ENCODE data around the gene SLC17A3. TPM values are rescaled to one million over a fixed set of nuclear protein-coding genes. Genes with fewer than 3 reads are reported as not detected.

SLC17A3 gene
- total RNA-seq, 1 experiment from 2014 or later, result not detected

GRCh38 chr6:25918083-25918683, 44.1 kb upstream of the SLC17A3 start:
- H3K9me2 ChIP-seq (ENCODE audit: insufficient read depth), result no peaks in the 10 kb centered on the region
- DNase-seq (ENCODE audit: low read depth, low spot score) (no peak), ATAC-seq (no peak)
- H3K79me2 ChIP-seq (ENCODE audit: insufficient read depth, low read length), result no peaks in the 10 kb centered on the region
- H4K20me1 ChIP-seq (ENCODE audit: insufficient read depth), result no peaks in the 10 kb centered on the region
- no peaks in the 10 kb centered on the region for H3K4me1 ChIP-seq (ENCODE audit: control insufficient read depth in 1 of 2, insufficient read depth in 2 of 2, low read length in 2 of 2)
- H3K9me3 ChIP-seq (ENCODE audit: control insufficient read depth in 1 of 2, insufficient read depth in 1 of 2, low read depth in 1 of 2, low read length in 2 of 2), result no peaks in the 10 kb centered on the region
- ChIA-PET POLR2A (no interaction called here), RAD21 (ENCODE audit: low non-redundant PET in 1 of 2, low total read pairs in 2 of 2, uncharacterized antibody in 2 of 2, unreplicated experiment in 2 of 2) (no interaction called here), CTCF (no interaction called here)
- no TSS peak for BruUV-seq (replicated peaks)
- H3K4me3 ChIP-seq (replicated peaks in 1 of 2; ENCODE audit: low read depth in 1 of 2, low read length in 2 of 2), result no peak overlapping the region
- no peak overlapping the region for H3K27ac ChIP-seq (ENCODE audit: low read depth, low read length)
- no peaks in the 10 kb centered on the region for H3K36me3 ChIP-seq (ENCODE audit: control insufficient read depth in 1 of 2, insufficient read depth in 2 of 2, low read length in 2 of 2)
- no peak overlapping the region for H3K9ac ChIP-seq (ENCODE audit: low read length)
- intact Hi-C loops (cut with micrococcal nuclease), result no loop called here
- no peaks in the 10 kb centered on the region for H3K27me3 ChIP-seq (ENCODE audit: insufficient read depth, low read length)
- no peak overlapping the region for H2AFZ ChIP-seq (ENCODE audit: low read depth, low read length, poor library complexity, severe bottlenecking)
- H3K4me2 ChIP-seq (ENCODE audit: low read length), result no peak overlapping the region
- TF ChIP-seq SIN3A (IDR thresholded peaks at IDR 0.05; ENCODE audit: low read depth), result no peak
- no peak for TF ChIP-seq CEBPB (IDR thresholded peaks at IDR 0.05; ENCODE audit: low read depth)
- TF ChIP-seq ZFX (IDR thresholded peaks at IDR 0.05), result no peak
- TF ChIP-seq SP1 (IDR thresholded peaks at IDR 0.05; ENCODE audit: low read depth), result no peak
- TF ChIP-seq MAX (IDR thresholded peaks at IDR 0.05), result no peak
- TF ChIP-seq POLR2A (IDR thresholded peaks at IDR 0.05; ENCODE audit: borderline replicate concordance, extremely low read depth, insufficient read depth, insufficient read length), result no peak
- TF ChIP-seq FOSL1 (IDR thresholded peaks at IDR 0.05; ENCODE audit: low read depth), result no peak
- no peak for TF ChIP-seq CBX3 (IDR thresholded peaks at IDR 0.05; ENCODE audit: low read depth)
- TF ChIP-seq, protein P1, sequence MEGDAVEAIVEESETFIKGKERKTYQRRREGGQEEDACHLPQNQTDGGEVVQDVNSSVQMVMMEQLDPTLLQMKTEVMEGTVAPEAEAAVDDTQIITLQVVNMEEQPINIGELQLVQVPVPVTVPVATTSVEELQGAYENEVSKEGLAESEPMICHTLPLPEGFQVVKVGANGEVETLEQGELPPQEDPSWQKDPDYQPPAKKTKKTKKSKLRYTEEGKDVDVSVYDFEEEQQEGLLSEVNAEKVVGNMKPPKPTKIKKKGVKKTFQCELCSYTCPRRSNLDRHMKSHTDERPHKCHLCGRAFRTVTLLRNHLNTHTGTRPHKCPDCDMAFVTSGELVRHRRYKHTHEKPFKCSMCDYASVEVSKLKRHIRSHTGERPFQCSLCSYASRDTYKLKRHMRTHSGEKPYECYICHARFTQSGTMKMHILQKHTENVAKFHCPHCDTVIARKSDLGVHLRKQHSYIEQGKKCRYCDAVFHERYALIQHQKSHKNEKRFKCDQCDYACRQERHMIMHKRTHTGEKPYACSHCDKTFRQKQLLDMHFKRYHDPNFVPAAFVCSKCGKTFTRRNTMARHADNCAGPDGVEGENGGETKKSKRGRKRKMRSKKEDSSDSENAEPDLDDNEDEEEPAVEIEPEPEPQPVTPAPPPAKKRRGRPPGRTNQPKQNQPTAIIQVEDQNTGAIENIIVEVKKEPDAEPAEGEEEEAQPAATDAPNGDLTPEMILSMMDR (IDR thresholded peaks at IDR 0.05 in 2 of 3, conservative IDR thresholded peaks at IDR 0.05 in 1 of 3; ENCODE audit: borderline replicate concordance in 1 of 3, insufficient read depth in 1 of 3, low read depth in 2 of 3, low read length in 2 of 3), result no peak
- TF ChIP-seq, protein P2, sequence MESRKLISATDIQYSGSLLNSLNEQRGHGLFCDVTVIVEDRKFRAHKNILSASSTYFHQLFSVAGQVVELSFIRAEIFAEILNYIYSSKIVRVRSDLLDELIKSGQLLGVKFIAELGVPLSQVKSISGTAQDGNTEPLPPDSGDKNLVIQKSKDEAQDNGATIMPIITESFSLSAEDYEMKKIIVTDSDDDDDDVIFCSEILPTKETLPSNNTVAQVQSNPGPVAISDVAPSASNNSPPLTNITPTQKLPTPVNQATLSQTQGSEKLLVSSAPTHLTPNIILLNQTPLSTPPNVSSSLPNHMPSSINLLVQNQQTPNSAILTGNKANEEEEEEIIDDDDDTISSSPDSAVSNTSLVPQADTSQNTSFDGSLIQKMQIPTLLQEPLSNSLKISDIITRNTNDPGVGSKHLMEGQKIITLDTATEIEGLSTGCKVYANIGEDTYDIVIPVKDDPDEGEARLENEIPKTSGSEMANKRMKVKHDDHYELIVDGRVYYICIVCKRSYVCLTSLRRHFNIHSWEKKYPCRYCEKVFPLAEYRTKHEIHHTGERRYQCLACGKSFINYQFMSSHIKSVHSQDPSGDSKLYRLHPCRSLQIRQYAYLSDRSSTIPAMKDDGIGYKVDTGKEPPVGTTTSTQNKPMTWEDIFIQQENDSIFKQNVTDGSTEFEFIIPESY (IDR thresholded peaks at IDR 0.05; ENCODE audit: extremely low read depth, insufficient replicate concordance, low read length), result no peak
- no peak for TF ChIP-seq ELF1 (IDR thresholded peaks at IDR 0.05; ENCODE audit: borderline replicate concordance, low read depth)
- no peak for TF ChIP-seq REST (IDR thresholded peaks at IDR 0.05; ENCODE audit: low read depth)
- TF ChIP-seq, protein P3, sequence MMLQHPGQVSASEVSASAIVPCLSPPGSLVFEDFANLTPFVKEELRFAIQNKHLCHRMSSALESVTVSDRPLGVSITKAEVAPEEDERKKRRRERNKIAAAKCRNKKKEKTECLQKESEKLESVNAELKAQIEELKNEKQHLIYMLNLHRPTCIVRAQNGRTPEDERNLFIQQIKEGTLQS (IDR thresholded peaks at IDR 0.05), result no peak
- no peak for TF ChIP-seq JUND (IDR thresholded peaks at IDR 0.05)
